Retinal pigment epithelial cell (primary cell): ENCODE measurements around the gene IPCEF1.
"Not testable (repeated sequence)": the region's sequence is repeated elsewhere in the genome, so short reads cannot be mapped to it uniquely, and the experiment has no call there.

Source experiments
- DNase-seq: peaks from one replicate; pipeline ENCODE4 v3.0.0-alpha.2; 2010; ENCODE audit warnings: low read depth
- H3K4me3 ChIP-seq: 2 replicates; pipeline ENCODE4 v1.5.1; 2011; ENCODE audit warnings: mild to moderate bottlenecking, low read length, control low read depth, moderate library complexity
- CTCF ChIP-seq: conservative IDR thresholded peaks from 2 replicates; pipeline ENCODE4 v1.5.1; 2011; ENCODE audit warnings: low read depth, low read length, control low read depth, inconsistent platforms

IPCEF1 gene

GRCh38 chr6:154306696-154307095, 49.9 kb downstream of the IPCEF1 start:
- no peak overlapping the region for H3K4me3 ChIP-seq
- TF ChIP-seq CTCF: no peak
- DNase-seq: no peak

- no peak for TF ChIP-seq CTCF
These were observed 52.4 kb downstream of the IPCEF1 start for GRCh38 chr6:154304191-154304590.

GRCh38 chr6:154303642-154304041, 53.0 kb downstream of the IPCEF1 start:
- not testable (repeated sequence) for DNase-seq, H3K4me3 ChIP-seq

More at GRCh38 chr6:154304191-154304590, 52.4 kb downstream of the IPCEF1 start:
- no peak for DNase-seq
- H3K4me3 ChIP-seq: no peak overlapping the region

- no peak overlapping the region for H3K4me3 ChIP-seq
- peak; percentile 50 for DNase-seq
- TF ChIP-seq CTCF: no peak
These were observed 54.5 kb downstream of the IPCEF1 start for GRCh38 chr6:154301839-154302752.

- no peak overlapping the region for H3K4me3 ChIP-seq
- no peak for TF ChIP-seq CTCF
- no peak for DNase-seq
These were observed 55.4 kb downstream of the IPCEF1 start for GRCh38 chr6:154301086-154301625.

- DNase-seq: peak; percentile 62
- TF ChIP-seq CTCF: no peak
- no peak overlapping the region for H3K4me3 ChIP-seq
These were observed 58.3 kb downstream of the IPCEF1 start for GRCh38 chr6:154298297-154298696.

- no peak for DNase-seq
- TF ChIP-seq CTCF: no peak
- no peak overlapping the region for H3K4me3 ChIP-seq
These were observed 58.9 kb downstream of the IPCEF1 start for GRCh38 chr6:154297721-154298120.
